NCI-H524 (cell line): ENCODE measurements around the gene KRT2.

Source experiments
- DNase-seq, 2 experiments: peaks; one replicate each; lab custom pipeline; 2025; lab: John Stamatoyannopoulos, UW

KRT2 gene

GRCh38 chr12:52637299-52637698 lies 14.7 kb downstream of the KRT2 start:
- no peak for DNase-seq

- peak in 1 of 2 experiments; percentile 54 for DNase-seq
These were observed 15.3 kb downstream of the KRT2 start for GRCh38 chr12:52636592-52637258.

GRCh38 chr12:52636189-52636588 lies 15.8 kb downstream of the KRT2 start:
- DNase-seq: no peak

- no peak for DNase-seq
These were observed 17.6 kb downstream of the KRT2 start for GRCh38 chr12:52634266-52635056.

DNA sequence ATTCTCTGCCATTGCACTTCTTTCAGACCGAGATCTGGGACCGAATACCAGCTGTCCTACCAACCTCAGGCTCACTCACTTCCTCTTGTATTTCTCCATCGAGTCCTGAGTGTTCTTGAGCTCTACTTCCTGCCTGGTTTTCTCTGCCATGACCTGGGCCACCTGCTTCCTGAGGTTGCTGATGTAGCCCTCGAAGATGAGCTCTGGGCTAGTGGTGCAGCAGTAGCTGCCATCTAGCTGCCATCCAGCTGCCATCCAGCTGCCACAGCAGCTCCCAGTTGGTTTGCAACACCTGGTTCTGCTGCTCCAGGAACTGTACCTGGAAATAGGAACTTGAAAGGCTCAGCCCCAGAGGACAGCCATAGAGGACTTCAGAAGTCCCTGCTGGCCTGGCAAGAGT lies 18.6 kb downstream of the KRT2 start:
- no peak for DNase-seq

DNA sequence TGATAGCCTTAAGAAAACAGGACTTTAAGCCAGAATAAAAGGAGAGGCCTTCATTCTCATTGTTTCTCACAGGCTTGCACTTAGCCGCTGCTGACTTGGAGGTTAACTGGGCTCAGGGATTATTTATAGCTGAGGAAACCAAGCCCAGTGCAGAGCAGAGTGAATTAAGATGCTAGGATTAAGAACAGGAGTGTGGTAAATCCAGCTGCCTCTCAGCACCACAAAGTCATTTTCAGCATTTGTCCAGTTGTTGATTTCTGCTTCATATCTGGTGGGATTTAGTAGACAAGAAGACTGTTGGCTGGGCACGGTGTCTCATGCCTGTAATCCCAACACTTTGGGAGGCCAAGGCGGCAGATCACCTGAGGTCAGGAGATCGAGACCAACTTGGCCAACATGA lies 19.4 kb downstream of the KRT2 start:
- no peak for DNase-seq

- no peak for DNase-seq
These were observed 20.1 kb downstream of the KRT2 start for GRCh38 chr12:52631676-52632459.

DNA sequence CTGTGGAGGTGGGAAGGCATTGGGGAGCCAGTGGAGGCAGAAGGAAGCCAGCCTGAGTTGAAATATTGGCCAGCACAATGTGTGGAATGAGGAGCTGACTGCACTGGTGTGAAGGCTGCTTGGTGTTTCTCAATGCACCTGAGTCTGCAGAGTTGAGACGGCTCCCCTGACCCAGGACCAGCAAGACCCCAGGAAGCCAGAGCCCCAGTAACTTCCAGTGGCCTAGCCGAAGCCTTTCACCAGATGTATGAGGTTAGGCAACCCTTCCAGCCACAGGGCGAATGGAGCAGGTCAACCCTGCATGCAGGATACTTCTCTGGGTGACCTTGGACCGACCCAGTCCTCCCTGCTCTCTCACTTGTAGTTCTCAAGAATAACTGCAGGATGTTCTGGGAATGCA lies 20.7 kb downstream of the KRT2 start:
- no peak for DNase-seq

DNA sequence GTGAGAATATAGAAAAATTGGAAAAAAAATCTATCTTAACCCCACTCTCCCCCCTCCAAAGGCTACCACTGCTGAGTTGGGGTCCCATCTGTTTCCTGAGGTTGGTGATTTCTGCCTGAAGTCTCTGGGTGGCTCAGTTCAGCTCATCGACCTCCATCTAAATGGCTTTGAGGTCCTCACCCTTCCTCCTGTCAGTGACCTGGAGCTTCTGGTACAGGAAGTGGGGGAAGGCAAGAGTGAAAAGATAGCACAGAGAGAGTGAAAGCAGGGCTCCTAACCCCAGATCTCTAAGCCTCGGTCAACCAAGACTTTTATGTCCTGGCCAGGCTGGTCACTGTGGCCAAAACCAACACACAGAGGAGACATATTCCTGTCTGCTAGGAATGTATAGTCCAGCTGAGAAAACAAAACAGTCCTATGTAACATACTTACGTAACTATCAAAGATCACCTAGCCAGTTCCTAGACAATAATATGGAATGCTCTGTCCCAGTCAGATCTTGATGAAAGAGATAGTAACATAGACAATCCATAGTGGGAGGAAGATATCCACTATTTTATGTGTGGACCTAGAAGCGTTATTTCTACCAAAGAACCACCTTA lies 21.3 kb downstream of the KRT2 start:
- no peak for DNase-seq

DNA sequence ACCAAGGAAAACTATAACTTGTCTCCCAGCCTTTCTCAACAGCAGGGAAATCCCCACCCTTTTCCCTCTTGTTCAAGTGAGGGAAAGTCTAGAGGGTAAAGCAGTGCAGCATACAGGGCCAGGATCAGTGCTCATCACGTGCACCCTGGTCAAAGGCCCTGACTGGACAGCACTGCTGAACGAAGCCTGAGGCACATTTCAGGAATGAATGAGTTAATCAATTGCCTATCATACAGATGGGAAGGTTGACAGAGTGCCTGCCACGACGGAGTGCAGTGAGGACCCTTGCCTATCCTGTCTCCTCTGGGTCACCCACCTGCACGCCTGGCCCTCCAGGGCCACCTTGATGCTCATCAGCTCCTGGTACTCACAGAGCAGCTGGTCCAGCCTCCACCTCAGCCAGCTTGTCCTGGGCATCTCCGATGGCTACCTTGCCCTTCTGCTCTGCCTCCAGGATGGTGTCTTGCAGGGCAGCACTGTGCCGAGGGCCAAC lies 22.0 kb downstream of the KRT2 start:
- no peak for DNase-seq

GRCh38 chr12:52629281-52630007 lies 22.6 kb downstream of the KRT2 start:
- no peak for DNase-seq

DNA sequence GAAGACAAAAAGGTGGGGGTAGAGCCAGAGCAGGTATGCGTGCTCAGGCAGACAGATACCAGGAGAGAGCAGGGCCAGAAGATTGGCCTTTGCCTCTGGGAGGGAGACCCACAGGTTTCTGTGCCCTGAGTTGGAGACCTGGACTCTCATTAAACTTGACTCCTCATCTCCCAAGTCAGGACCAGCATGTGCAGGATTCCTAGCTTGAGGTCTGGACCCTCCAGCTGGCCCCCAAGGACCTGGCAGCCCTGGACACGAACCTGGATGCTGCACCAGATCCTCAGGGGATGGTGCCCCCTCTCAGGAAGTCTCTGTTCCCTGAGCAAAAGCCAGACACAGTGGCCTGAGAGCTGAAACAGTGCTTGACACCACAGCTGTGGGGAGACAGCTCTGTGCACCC lies 23.2 kb downstream of the KRT2 start:
- no peak for DNase-seq

DNA sequence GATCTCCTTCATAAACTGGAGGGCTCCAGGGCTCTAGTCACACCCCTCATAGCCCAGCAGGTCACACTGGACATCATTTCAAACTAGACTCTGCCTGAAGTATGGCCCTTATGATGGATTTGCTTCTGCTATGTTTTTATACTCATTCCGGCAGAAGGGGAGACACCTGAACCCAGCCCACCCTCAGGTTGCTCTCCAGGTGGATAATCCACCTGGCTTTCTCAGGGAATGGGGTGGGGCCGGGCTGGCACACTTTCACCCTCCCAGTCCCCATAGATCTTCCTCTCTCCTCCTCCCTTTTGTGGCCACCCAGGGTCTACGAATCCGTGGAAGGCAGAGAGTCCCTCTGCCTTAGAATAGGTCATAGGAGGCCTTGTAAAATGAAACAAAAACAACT lies 23.9 kb downstream of the KRT2 start:
- no peak for DNase-seq

DNA sequence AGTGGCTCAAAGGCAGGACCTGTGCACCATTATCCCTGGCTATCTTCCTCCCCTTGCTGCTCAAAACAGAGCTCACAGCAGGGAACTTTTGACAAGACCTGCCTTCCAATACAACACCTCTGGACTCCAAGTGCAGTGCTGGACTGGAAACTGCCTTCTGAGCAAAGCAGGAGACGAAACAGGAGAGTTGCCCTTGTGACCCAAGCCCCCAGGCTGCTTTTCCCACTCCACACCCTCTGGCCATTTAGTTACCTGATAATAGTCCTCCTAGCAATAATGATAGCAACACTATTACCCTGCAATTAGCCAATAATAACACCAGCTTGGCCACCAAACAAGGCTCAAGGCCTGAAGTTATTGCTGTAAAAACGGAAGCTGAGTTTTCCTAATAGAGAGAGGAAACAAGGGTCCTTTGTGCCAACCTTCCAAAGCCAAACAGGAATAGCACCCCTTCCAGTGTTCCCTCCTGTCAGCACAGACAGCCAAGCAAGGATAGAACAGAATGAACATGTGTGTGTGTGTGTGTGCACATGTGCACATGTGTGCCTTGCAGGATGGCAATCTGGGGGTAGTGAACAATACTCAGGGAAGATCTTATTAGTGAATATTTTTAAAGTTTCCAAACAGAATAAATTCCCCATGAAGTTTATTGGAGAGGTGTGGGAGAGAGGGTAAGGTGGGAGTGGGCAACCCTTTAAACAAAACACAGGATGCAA lies 24.5 kb downstream of the KRT2 start:
- no peak for DNase-seq

GRCh38 chr12:52622349-52622748 lies 29.7 kb downstream of the KRT2 start:
- no peak for DNase-seq

- DNase-seq: no peak
These were observed 33.1 kb downstream of the KRT2 start for GRCh38 chr12:52618866-52619265.

GRCh38 chr12:52618216-52618615 lies 33.8 kb downstream of the KRT2 start, which contains the start of gene KRT73:
KRT73 (minus strand) TSS chr12:52618559; CDS start chr12:52618524, 35 bp downstream.
- DNase-seq: no peak

DNA sequence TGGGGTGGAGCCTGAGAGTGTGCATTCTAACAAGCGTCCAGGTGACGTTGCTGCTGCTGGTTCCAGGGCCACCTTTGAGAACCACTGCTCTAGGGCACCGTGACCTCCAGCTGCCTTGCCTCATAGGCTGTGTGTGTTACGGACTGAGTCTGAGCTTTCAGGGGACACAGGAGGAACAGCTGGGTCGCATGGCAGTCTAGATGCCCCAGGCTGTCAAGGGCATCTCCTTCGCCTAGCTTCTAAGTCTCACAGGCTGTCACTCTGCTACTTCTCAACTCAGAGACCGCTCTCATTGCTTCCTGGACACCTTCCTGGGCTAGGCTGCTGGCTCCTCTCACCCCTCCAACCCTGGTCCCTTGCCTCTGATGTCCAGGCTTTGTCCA lies 34.6 kb downstream of the KRT2 start:
- no peak for DNase-seq

DNA sequence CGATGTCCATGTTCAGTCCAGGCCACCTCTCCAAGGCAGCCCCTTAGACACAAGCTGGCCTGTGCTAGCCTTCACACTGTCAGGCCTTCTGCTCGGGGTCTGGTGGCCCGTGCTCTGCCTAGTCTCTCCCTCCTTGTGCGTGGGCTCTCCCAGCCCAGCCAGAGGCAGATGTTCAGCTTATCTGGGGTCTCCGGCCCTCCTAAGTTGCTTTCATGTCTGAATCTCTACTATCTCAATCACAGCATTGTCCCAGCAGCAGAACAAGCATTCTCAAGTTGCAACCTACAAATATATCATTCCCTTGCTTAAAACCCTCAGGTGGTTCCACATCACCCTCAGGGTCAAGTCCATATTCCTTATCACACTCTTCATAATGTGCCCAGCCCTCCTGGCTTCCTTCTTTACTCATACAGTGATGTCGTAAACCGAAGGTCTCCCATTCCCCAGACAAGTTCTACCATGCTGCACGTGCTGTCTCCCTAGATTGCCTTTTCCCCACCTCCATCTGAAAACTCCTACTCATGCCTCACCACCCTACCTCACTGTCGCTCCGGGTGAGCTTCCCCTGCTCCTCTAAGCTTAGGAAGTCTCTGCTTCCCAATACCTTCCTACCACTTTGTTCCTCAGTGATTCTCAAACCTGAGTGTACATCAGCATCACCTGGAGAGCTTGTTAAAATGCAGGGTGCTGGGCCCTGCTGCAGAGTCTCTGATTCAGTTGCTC lies 35.2 kb downstream of the KRT2 start:
- DNase-seq: no peak

DNA sequence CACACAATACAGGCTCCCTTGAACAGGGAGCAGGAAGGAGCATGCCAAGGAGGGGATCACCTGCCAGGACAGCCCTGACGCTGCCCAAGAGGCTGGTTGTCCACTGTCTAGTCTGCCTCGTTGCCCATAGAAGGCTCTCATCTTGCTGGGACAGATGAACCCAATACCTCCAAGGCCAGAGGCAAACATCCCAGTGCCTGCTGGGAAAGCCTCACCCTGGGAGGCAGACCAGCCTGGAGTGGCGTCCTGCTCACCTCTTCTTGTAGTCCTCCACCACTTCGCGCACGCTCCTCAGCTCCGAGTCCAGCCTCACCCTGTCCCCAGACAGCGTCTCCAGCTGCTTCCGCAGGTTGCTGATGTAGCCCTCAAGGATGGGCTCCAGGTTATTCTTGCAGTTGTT lies 36.1 kb downstream of the KRT2 start:
- no peak for DNase-seq
